SJCRH30 (cell line): Measurements from ENCODE around the gene OR5M8. TPM values are rescaled to one million over a fixed set of nuclear protein-coding genes. Genes with fewer than 3 reads are reported as not detected.

Experiments
- total RNA-seq: library from RNA; depleted of rRNA; stranded (reverse); fragments of >200 nt; shearing (Covaris generic); gene quantifications from 2 replicates; pipeline ENCODE4 v1.2.3, GENCODE V29; 2014; rRNA removed

OR5M8 gene
- total RNA-seq, 1 experiment from 2014 or later: not detected

Other genes with a start within 250 kb of the OR5M8 start
- not detected in 2 replicates for gene OR5T3, start 239.1 kb downstream of the OR5M8 start, total RNA-seq
- gene OR5T1, start 217.2 kb downstream of the OR5M8 start, total RNA-seq: not detected in 2 replicates
- not detected in 2 replicates for gene OR8H1, start 199.1 kb downstream of the OR5M8 start, total RNA-seq
- gene OR8K3, start 176.2 kb downstream of the OR5M8 start, total RNA-seq: not detected in 2 replicates
- not detected in 2 replicates for gene OR8K1, start 145.3 kb downstream of the OR5M8 start, total RNA-seq
- gene OR8J1, start 137.1 kb downstream of the OR5M8 start, total RNA-seq: not detected in 2 replicates
- gene OR8U1, start 115.7 kb downstream of the OR5M8 start, total RNA-seq: not detected in 2 replicates
- gene OR5AL1, start 78.7 kb downstream of the OR5M8 start, total RNA-seq: not detected in 2 replicates
- not detected in 2 replicates for gene OR5M3, start 18.0 kb downstream of the OR5M8 start, total RNA-seq
- gene OR5M11, start 51.9 kb upstream of the OR5M8 start, total RNA-seq: not detected in 2 replicates
- gene OR5M10, start 86.4 kb upstream of the OR5M8 start, total RNA-seq: not detected in 2 replicates
- gene OR5M1, start 123.5 kb upstream of the OR5M8 start, total RNA-seq: not detected in 2 replicates
- not detected in 2 replicates for gene OR5AP2, start 151.1 kb upstream of the OR5M8 start, total RNA-seq
- not detected in 2 replicates for gene OR5AR1, start 172.3 kb upstream of the OR5M8 start, total RNA-seq
- gene OR9G1, start 207.7 kb upstream of the OR5M8 start, total RNA-seq: not detected in 2 replicates